HEK293T (cell line): ENCODE results near the gene DGKE.

Experiments
- CTCF ChIA-PET: fragments of 350-600 bp; formaldehyde crosslinking; extraction: SDS; loops from one replicate; lab custom pipeline; 2021; ENCODE audit warnings: antibody characterized with exemption, inconsistent platforms; lab: Yijun Ruan, JAX
- POLR2A ChIA-PET: fragments of 350-600 bp; formaldehyde crosslinking; extraction: SDS; loops from one replicate; lab custom pipeline; 2020; ENCODE audit warnings: antibody characterized with exemption, inconsistent platforms; lab: Yijun Ruan, JAX
- DNase-seq: peaks from one replicate; pipeline ENCODE4 v3.0.0; 2012; ENCODE audit warnings: mixed read lengths; ENCODE audit errors: extremely low spot score
- ARNT ChIP-seq: fragments of 450-650 bp; IDR thresholded peaks from 2 replicates; pipeline ENCODE4 v1.6.1; 2017; ENCODE audit warnings: mild to moderate bottlenecking
- BHLHE40 ChIP-seq: fragments of 450-650 bp; IDR thresholded peaks from 2 replicates; pipeline ENCODE4 v1.6.1; 2016; ENCODE audit warnings: mild to moderate bottlenecking, moderate library complexity, borderline replicate concordance
- CTBP1 ChIP-seq: fragments of 450-650 bp; IDR thresholded peaks from 2 replicates; pipeline ENCODE4 v1.6.1; 2016; ENCODE audit warnings: borderline replicate concordance
- ELF4 ChIP-seq: fragments of 450-650 bp; IDR thresholded peaks from 2 replicates; pipeline ENCODE4 v1.6.1; 2017; ENCODE audit warnings: antibody characterized with exemption
- FOXA1 ChIP-seq: fragments of 450-650 bp; IDR thresholded peaks from 2 replicates; pipeline ENCODE4 v1.6.1; 2016; ENCODE audit warnings: mild to moderate bottlenecking
- FOXK2 ChIP-seq: fragments of 450-650 bp; IDR thresholded peaks from 2 replicates; pipeline ENCODE4 v1.6.1; 2016; ENCODE audit warnings: mild to moderate bottlenecking
- FOXM1 ChIP-seq: fragments of 450-650 bp; IDR thresholded peaks from 2 replicates; pipeline ENCODE4 v1.6.1; 2017; ENCODE audit warnings: mild to moderate bottlenecking, borderline replicate concordance
- HDGF ChIP-seq: fragments of 450-650 bp; IDR thresholded peaks from 2 replicates; pipeline ENCODE4 v1.6.1; 2017; ENCODE audit warnings: antibody characterized with exemption, borderline replicate concordance
- L3MBTL2 ChIP-seq: fragments of 450-650 bp; conservative IDR thresholded peaks from 2 replicates; pipeline ENCODE4 v1.6.1; 2016; ENCODE audit warnings: mild to moderate bottlenecking
- LEF1 ChIP-seq: fragments of 450-650 bp; IDR thresholded peaks from 2 replicates; pipeline ENCODE4 v1.6.1; 2017; ENCODE audit warnings: mild to moderate bottlenecking, borderline replicate concordance
- NFRKB ChIP-seq: fragments of 450-650 bp; IDR thresholded peaks from 2 replicates; pipeline ENCODE4 v1.6.1; 2016; ENCODE audit warnings: mild to moderate bottlenecking, moderate library complexity
- SP1 ChIP-seq: fragments of 450-650 bp; IDR thresholded peaks from 2 replicates; pipeline ENCODE4 v1.6.1; 2017
- SUZ12 ChIP-seq: fragments of 450-650 bp; IDR thresholded peaks from 2 replicates; pipeline ENCODE4 v1.6.1; 2016; ENCODE audit warnings: mild to moderate bottlenecking
- TARDBP ChIP-seq: fragments of 450-650 bp; IDR thresholded peaks from 2 replicates; pipeline ENCODE4 v1.6.1; 2016
- ZNF384 ChIP-seq: fragments of 450-650 bp; IDR thresholded peaks from 2 replicates; pipeline ENCODE4 v1.6.1; 2016
- TF ChIP-seq, protein P1 (sequence below): fragments of 450-650 bp; IDR thresholded peaks from 2 replicates; pipeline ENCODE4 v1.6.1; 2016

DGKE gene

DNA sequence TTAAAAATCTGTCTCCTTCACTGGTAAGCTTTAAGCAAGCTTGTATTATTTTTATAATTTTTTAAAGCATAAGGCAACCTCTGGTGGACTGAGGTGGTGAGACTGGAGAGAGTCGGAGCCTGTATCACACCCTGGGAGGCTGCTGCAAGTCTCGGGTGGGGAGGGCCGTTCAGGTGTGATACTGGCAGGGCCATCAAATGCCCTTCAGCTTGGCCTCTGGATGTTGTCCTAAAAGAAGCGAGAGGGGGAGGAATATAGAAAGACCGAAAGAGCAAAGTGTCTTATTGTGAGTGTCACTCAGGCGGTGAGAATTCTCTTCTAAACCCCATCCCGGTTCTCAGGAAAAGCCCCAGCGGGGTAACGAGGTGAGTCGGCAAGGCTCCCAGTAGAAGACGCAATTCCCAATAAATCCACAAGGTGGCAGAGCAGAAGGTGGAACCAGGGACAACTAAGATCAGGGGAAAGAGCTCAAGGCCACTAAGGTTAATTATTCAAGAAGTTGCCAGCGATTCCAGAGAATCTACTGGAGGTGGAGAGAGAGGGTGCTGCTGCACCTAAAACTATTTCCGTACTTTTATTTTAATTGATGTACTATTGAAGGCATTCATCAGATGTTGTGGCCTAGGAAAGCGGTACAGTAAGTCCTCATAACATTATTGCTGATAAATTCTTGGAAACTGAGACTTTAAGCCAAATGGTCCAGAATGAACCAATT lies 14.4 kb upstream of the DGKE start:
- POLR2A ChIA-PET, result interaction anchor here (1.0 to 1.3 kb wide), 2 partner anchors 16 to 94 kb away, joined by 3 to 4 read pairs; partner anchors contain the start of gene TRIM25
- CTCF ChIA-PET, result interaction anchor here (0.5 to 1.5 kb wide), 18 partner anchors 9 to 1329 kb away, joined by 3 to 9 read pairs (median 3); partner anchors contain the start of gene TRIM25
- TF ChIP-seq FOXA1 (no peak), NFRKB (no peak), TARDBP (no peak), ELF4 (no peak), BHLHE40 (no peak), ARNT (no peak), FOXK2 (no peak)
- DNase-seq, result peak; percentile 84

DNA sequence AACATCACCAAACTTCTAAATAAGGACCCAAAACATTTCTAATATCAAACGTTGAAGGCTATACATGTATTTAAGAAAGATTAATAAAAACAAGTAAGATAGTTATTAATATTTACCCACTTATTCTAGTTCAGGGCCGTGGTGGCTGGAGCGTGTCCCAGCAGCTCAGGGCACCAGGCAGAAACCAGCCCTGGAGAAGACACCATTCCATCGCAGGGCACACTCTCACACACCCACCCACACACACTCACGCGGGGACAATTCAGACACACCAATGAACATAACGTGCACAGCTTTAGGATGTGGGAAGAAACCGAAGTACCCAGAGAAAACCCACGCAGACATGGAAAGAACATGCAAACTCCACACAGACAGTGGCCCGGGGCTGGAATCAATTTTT lies 13.7 kb upstream of the DGKE start:
- TF ChIP-seq FOXA1, result no peak
- TF ChIP-seq TARDBP, result no peak
- TF ChIP-seq BHLHE40, result no peak
- no peak for TF ChIP-seq CTBP1
- TF ChIP-seq, protein P1, sequence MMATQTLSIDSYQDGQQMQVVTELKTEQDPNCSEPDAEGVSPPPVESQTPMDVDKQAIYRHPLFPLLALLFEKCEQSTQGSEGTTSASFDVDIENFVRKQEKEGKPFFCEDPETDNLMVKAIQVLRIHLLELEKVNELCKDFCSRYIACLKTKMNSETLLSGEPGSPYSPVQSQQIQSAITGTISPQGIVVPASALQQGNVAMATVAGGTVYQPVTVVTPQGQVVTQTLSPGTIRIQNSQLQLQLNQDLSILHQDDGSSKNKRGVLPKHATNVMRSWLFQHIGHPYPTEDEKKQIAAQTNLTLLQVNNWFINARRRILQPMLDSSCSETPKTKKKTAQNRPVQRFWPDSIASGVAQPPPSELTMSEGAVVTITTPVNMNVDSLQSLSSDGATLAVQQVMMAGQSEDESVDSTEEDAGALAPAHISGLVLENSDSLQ, result no peak
- TF ChIP-seq L3MBTL2, result no peak
- no peak for TF ChIP-seq SUZ12
- TF ChIP-seq NFRKB, result no peak
- POLR2A ChIA-PET, result interaction anchor here (1.0 to 1.3 kb wide), 2 partner anchors 15 to 94 kb away, joined by 3 to 4 read pairs; partner anchors contain the start of gene TRIM25
- CTCF ChIA-PET, result interaction anchor here (0.6 to 1.5 kb wide), 16 partner anchors 9 to 224 kb away, joined by 3 to 9 read pairs (median 3); partner anchors contain the start of gene TRIM25
- no peak for DNase-seq

- ChIA-PET POLR2A (interaction anchor here (0.9 kb wide), 1 partner anchor 92 kb away, joined by 3 read pairs; the partner anchor contains the start of gene TRIM25), CTCF (no interaction called here)
- TF ChIP-seq CTBP1 (no peak), TARDBP (no peak), FOXM1 (no peak), FOXK2 (no peak), ZNF384 (no peak), SUZ12 (no peak), FOXA1 (no peak)
- TF ChIP-seq, protein P1, result no peak
- no peak for DNase-seq
These were observed 12.0 kb upstream of the DGKE start for GRCh38 chr17:56821847-56822534.

DNA sequence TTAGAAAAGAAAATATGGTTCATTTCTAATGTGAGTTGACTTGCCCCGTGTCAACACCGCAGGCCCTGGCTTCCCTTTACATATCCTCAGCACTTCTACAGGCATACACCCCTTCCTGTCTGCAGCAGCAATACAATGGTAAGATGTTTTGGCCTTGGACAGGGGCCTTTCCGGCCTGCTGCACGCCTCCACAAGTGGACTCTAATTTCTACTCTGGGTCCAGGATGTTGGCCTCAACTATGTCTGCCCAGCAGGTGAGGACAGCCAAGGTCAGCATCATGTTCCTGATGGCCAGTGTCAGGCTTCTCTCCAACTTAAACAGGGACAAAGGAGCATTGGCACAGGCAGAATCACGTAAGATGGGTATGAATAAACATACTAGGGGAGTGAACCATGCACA lies 11.2 kb upstream of the DGKE start:
- DNase-seq, result no peak
- CTCF ChIA-PET, result interaction anchor here (1.1 kb wide), 1 partner anchor 15 kb away, joined by 3 read pairs; no protein-coding TSS in a partner anchor
- TF ChIP-seq FOXA1 (no peak), ZNF384 (no peak), FOXM1 (no peak), CTBP1 (no peak), FOXK2 (no peak), ELF4 (no peak), NFRKB (no peak)
- TF ChIP-seq, protein P1, result no peak
- POLR2A ChIA-PET, result no interaction called here

- no peak for DNase-seq
- ChIA-PET CTCF (interaction anchor here (1.1 kb wide), 1 partner anchor 10 kb away, joined by 3 read pairs; no protein-coding TSS in a partner anchor), POLR2A (interaction anchor here (1.5 kb wide), 1 partner anchor 11 kb away, joined by 3 read pairs; no protein-coding TSS in a partner anchor)
- TF ChIP-seq FOXA1 (no peak), ARNT (no peak), TARDBP (no peak), L3MBTL2 (no peak), ZNF384 (no peak), NFRKB (no peak), FOXM1 (no peak), CTBP1 (no peak), HDGF (no peak), FOXK2 (no peak), LEF1 (no peak), SP1 (no peak)
These were observed 10.1 kb upstream of the DGKE start for GRCh38 chr17:56823848-56824247.

GRCh38 chr17:56824503-56824902 lies 9.4 kb upstream of the DGKE start:
- TF ChIP-seq, protein P1, result peak; percentile 72
- TF ChIP-seq ELF4, result no peak
- ChIA-PET CTCF (interaction anchor here (1.1 kb wide), 1 partner anchor 10 kb away, joined by 3 read pairs; no protein-coding TSS in a partner anchor), POLR2A (interaction anchor here (1.1 to 1.5 kb wide), 2 partner anchors 9 to 10 kb away, joined by 3 to 4 read pairs; partner anchors contain the start of genes C17orf67 and DGKE)
- DNase-seq, result no peak
